ENCODE measurements around the gene SHANK3.

DNA sequence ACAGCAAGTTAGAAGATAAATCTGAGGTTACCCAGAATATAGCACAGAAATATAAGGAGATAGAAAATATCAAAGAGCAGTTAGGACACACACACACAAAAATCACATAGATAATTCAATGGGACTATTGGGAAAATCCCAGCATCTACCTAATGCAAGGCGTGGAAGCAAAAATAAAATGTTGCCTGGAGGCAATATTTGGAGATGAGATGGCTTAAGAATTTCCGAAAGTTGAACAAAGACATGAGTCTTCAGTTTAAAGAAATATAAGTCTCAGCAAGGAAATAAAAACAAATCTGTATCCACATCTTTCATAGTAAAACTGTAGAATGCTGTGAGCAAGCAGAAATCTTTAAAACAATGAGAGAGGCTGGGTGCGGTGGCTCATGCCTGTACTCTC, 35.9 kb downstream of the SHANK3 start:
- no peak for TF ChIP-seq POLR2AphosphoS5 (IDR thresholded peaks at IDR 0.05)
- TF ChIP-seq, protein P1, sequence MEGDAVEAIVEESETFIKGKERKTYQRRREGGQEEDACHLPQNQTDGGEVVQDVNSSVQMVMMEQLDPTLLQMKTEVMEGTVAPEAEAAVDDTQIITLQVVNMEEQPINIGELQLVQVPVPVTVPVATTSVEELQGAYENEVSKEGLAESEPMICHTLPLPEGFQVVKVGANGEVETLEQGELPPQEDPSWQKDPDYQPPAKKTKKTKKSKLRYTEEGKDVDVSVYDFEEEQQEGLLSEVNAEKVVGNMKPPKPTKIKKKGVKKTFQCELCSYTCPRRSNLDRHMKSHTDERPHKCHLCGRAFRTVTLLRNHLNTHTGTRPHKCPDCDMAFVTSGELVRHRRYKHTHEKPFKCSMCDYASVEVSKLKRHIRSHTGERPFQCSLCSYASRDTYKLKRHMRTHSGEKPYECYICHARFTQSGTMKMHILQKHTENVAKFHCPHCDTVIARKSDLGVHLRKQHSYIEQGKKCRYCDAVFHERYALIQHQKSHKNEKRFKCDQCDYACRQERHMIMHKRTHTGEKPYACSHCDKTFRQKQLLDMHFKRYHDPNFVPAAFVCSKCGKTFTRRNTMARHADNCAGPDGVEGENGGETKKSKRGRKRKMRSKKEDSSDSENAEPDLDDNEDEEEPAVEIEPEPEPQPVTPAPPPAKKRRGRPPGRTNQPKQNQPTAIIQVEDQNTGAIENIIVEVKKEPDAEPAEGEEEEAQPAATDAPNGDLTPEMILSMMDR (IDR thresholded peaks at IDR 0.05): no peak

All from transverse colon (tissue), 4 donors.